ENCODE data around the gene MAPRE2. TPM values are rescaled to one million over a fixed set of nuclear protein-coding genes. Genes with fewer than 3 reads are reported as not detected.
"Not testable (repeated sequence)": the region's sequence is repeated elsewhere in the genome, so short reads cannot be mapped to it uniquely, and the experiment has no call there.

The MAPRE2 gene
- polyA plus RNA-seq, 1 donor, result 29.0 TPM

- Histone ChIP-seq H3K36me3 (ENCODE audit: control insufficient read depth, insufficient read depth, low read length) (peaks cover 17% of the 10 kb centered on the region), H3K9me3 (ENCODE audit: control insufficient read depth, low read depth, low read length) (no peaks in the 10 kb centered on the region), H3K27me3 (ENCODE audit: control insufficient read depth, insufficient read depth, low read length) (no peaks in the 10 kb centered on the region), H3K4me1 (ENCODE audit: control insufficient read depth, insufficient read depth, low read length) (no peaks in the 10 kb centered on the region), H3K27ac (ENCODE audit: low read length) (no peak overlapping the region), H3K4me3 (ENCODE audit: low read length) (no peak overlapping the region)
- DNase-seq, result no peak
- WGBS (ENCODE audit: insufficient coverage, low lambda C conversion rate), result no CpG with 5 or more reads among the region's 1 CpG
These were observed 101.0 kb downstream of the MAPRE2 start for GRCh38 chr18:35142275-35142615.

GRCh38 chr18:35143622-35144596 lies 102.7 kb downstream of the MAPRE2 start:
- Histone ChIP-seq H3K4me3 (ENCODE audit: low read length) (no peak overlapping the region), H3K36me3 (ENCODE audit: control insufficient read depth, insufficient read depth, low read length) (peaks cover 17% of the 10 kb centered on the region), H3K27ac (ENCODE audit: low read length) (no peak overlapping the region), H3K4me1 (ENCODE audit: control insufficient read depth, insufficient read depth, low read length) (no peaks in the 10 kb centered on the region), H3K27me3 (ENCODE audit: control insufficient read depth, insufficient read depth, low read length) (no peaks in the 10 kb centered on the region), H3K9me3 (ENCODE audit: control insufficient read depth, low read depth, low read length) (no peaks in the 10 kb centered on the region)
- peak; percentile 32 to 52 for DNase-seq
- 100% methylated on average over 1 of the region's 8 CpGs for WGBS (ENCODE audit: insufficient coverage, low lambda C conversion rate)

- whole genome bisulfite sequencing (ENCODE audit: insufficient coverage, low lambda C conversion rate), result no CpG with 5 or more reads among the region's 4 CpGs
These were observed 103.5 kb downstream of the MAPRE2 start for GRCh38 chr18:35144698-35145097.

DNA sequence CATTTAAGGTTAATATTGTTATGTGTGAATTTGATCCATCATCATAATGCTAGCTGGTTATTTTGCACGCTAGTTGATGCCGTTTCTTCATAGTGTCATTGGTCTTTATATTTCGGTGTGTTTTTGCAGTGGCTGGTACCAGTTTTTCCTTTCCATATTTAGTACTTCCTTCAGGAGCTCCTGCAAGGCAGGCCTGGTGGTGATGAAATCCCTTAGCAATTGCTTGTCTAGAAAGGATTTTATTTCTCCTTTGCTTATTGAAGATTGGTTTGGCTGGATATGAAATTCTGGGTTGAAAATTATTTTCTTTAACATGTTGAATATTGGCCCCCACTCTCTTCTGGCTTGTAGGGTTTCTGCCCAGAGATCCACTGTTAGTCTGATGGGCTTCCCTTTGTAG lies 109.0 kb downstream of the MAPRE2 start:
- H3K4me3 ChIP-seq (ENCODE audit: low read length); H3K27ac ChIP-seq (ENCODE audit: low read length); H3K4me1 ChIP-seq (ENCODE audit: control insufficient read depth, insufficient read depth, low read length); DNase-seq; H3K9me3 ChIP-seq (ENCODE audit: control insufficient read depth, low read depth, low read length); H3K27me3 ChIP-seq (ENCODE audit: control insufficient read depth, insufficient read depth, low read length); H3K36me3 ChIP-seq (ENCODE audit: control insufficient read depth, insufficient read depth, low read length): not testable (repeated sequence)
- 100% methylated on average over 1 of the region's 3 CpGs for WGBS (ENCODE audit: insufficient coverage, low lambda C conversion rate)

More at GRCh38 chr18:35144698-35145097, 103.5 kb downstream of the MAPRE2 start:
- H3K36me3 ChIP-seq (ENCODE audit: control insufficient read depth, insufficient read depth, low read length), result peaks cover 14% of the 10 kb centered on the region
- no peaks in the 10 kb centered on the region for H3K9me3 ChIP-seq (ENCODE audit: control insufficient read depth, low read depth, low read length)
- no peaks in the 10 kb centered on the region for H3K4me1 ChIP-seq (ENCODE audit: control insufficient read depth, insufficient read depth, low read length)
- no peaks in the 10 kb centered on the region for H3K27me3 ChIP-seq (ENCODE audit: control insufficient read depth, insufficient read depth, low read length)
- no peak for DNase-seq
- H3K27ac ChIP-seq (ENCODE audit: low read length), result no peak overlapping the region
- no peak overlapping the region for H3K4me3 ChIP-seq (ENCODE audit: low read length)

DNA sequence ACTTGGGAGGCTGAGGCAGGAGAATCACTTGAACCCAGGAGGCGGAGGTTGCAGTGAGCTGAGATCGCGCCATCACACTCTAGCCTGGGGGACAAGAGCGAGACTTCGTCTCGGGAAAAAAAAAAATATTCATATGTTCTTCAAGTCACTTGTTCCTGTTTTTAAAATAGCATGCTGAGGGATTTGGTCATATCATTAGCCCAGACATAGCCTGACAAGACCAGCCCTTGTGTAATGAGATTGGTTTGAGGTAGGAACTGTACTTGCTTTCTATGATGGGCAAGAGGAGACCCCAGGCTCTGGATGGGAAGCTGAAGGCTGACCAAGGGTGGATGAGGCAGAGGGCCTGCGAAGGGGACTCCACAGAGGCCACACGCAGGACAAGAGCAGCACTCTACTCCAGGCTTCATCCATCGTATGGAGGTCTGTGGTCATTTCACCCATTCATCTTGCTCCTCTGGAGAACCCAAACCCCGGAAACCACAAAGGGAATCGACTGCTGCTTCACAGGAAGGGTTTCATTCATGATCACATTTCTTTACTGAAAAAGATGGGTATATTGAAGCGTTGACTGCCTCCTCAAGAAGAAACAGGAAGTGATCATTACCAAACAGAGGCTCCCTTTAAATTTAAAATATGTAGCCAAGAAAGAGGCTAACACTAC lies 112.5 kb downstream of the MAPRE2 start:
- H3K9me3 ChIP-seq (ENCODE audit: control insufficient read depth, low read depth, low read length), result no peaks in the 10 kb centered on the region
- H3K27me3 ChIP-seq (ENCODE audit: control insufficient read depth, insufficient read depth, low read length), result no peaks in the 10 kb centered on the region
- WGBS (ENCODE audit: insufficient coverage, low lambda C conversion rate), result 100% methylated on average over 1 of the region's 12 CpGs
- no peak for DNase-seq
- H3K4me3 ChIP-seq (ENCODE audit: low read length), result no peak overlapping the region
- H3K36me3 ChIP-seq (ENCODE audit: control insufficient read depth, insufficient read depth, low read length), result no peaks in the 10 kb centered on the region
- no peak overlapping the region for H3K27ac ChIP-seq (ENCODE audit: low read length)
- H3K4me1 ChIP-seq (ENCODE audit: control insufficient read depth, insufficient read depth, low read length), result no peaks in the 10 kb centered on the region

DNA sequence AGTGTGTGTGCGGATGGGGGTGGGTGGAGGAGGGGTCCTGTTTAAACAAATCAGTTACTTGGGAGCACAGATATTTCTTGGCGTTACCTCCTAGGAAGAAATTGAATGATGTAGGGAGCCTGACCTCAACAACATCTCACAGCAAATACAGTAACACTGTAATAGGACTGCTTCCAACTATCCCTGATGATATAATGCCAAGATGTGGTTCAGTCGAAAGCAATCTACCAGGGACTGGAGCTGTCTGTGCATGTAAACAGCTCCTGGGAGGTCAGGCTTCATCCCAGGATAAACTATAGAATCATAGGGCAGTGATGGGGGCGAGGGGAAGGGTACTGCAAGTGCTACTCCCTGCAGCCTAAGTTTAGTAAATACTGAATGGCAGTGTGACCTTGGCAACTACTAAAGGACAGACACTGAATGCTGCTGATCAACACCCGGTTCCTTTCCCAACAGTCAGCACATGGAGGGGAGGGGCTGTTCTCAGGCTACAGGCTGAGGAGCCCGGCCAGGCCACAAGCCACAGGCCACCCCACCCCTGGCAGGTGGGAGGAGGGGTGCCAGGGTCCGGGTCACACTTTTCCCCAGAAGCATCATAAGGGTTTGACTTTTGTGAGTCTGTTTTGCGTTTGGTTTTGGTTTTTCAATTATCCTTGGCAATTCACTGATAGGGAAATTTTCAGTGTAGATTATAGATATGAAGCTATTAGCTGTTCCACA lies 114.3 kb downstream of the MAPRE2 start:
- no peak overlapping the region for H3K27ac ChIP-seq (ENCODE audit: low read length)
- no peaks in the 10 kb centered on the region for H3K4me1 ChIP-seq (ENCODE audit: control insufficient read depth, insufficient read depth, low read length)
- H3K9me3 ChIP-seq (ENCODE audit: control insufficient read depth, low read depth, low read length), result no peaks in the 10 kb centered on the region
- DNase-seq, result no peak
- H3K27me3 ChIP-seq (ENCODE audit: control insufficient read depth, insufficient read depth, low read length), result no peaks in the 10 kb centered on the region
- no CpG with 5 or more reads among the region's 8 CpGs for WGBS (ENCODE audit: insufficient coverage, low lambda C conversion rate)
- no peak overlapping the region for H3K4me3 ChIP-seq (ENCODE audit: low read length)
- no peaks in the 10 kb centered on the region for H3K36me3 ChIP-seq (ENCODE audit: control insufficient read depth, insufficient read depth, low read length)

- no peaks in the 10 kb centered on the region for H3K27me3 ChIP-seq (ENCODE audit: control insufficient read depth, insufficient read depth, low read length)
- no peak for DNase-seq
- no peak overlapping the region for H3K27ac ChIP-seq (ENCODE audit: low read length)
- H3K36me3 ChIP-seq (ENCODE audit: control insufficient read depth, insufficient read depth, low read length), result no peaks in the 10 kb centered on the region
- 100% methylated on average over 1 of the region's 4 CpGs for WGBS (ENCODE audit: insufficient coverage, low lambda C conversion rate)
- H3K4me3 ChIP-seq (ENCODE audit: low read length), result no peak overlapping the region
- H3K4me1 ChIP-seq (ENCODE audit: control insufficient read depth, insufficient read depth, low read length), result no peaks in the 10 kb centered on the region
- H3K9me3 ChIP-seq (ENCODE audit: control insufficient read depth, low read depth, low read length), result no peaks in the 10 kb centered on the region
These were observed 116.0 kb downstream of the MAPRE2 start for GRCh38 chr18:35157181-35157580.

GRCh38 chr18:35158728-35159450 lies 117.7 kb downstream of the MAPRE2 start:
- WGBS (ENCODE audit: insufficient coverage, low lambda C conversion rate), result 100% methylated on average over 2 of the region's 5 CpGs
- DNase-seq, result peak in 1 of 2 donors; percentile 20
- Histone ChIP-seq H3K9me3 (ENCODE audit: control insufficient read depth, low read depth, low read length) (no peaks in the 10 kb centered on the region), H3K4me1 (ENCODE audit: control insufficient read depth, insufficient read depth, low read length) (no peaks in the 10 kb centered on the region), H3K4me3 (ENCODE audit: low read length) (no peak overlapping the region), H3K27ac (ENCODE audit: low read length) (no peak overlapping the region), H3K27me3 (ENCODE audit: control insufficient read depth, insufficient read depth, low read length) (no peaks in the 10 kb centered on the region), H3K36me3 (ENCODE audit: control insufficient read depth, insufficient read depth, low read length) (no peaks in the 10 kb centered on the region)

GRCh38 chr18:35159782-35160181 lies 118.6 kb downstream of the MAPRE2 start:
- Histone ChIP-seq H3K27me3 (ENCODE audit: control insufficient read depth, insufficient read depth, low read length) (no peaks in the 10 kb centered on the region), H3K4me1 (ENCODE audit: control insufficient read depth, insufficient read depth, low read length) (no peaks in the 10 kb centered on the region), H3K27ac (ENCODE audit: low read length) (no peak overlapping the region), H3K9me3 (ENCODE audit: control insufficient read depth, low read depth, low read length) (no peaks in the 10 kb centered on the region), H3K36me3 (ENCODE audit: control insufficient read depth, insufficient read depth, low read length) (no peaks in the 10 kb centered on the region), H3K4me3 (ENCODE audit: low read length) (no peak overlapping the region)
- WGBS (ENCODE audit: insufficient coverage, low lambda C conversion rate), result no CpG with 5 or more reads among the region's 3 CpGs
- DNase-seq, result no peak

- no peak overlapping the region for H3K4me3 ChIP-seq (ENCODE audit: low read length)
- no peaks in the 10 kb centered on the region for H3K36me3 ChIP-seq (ENCODE audit: control insufficient read depth, insufficient read depth, low read length)
- no peaks in the 10 kb centered on the region for H3K27me3 ChIP-seq (ENCODE audit: control insufficient read depth, insufficient read depth, low read length)
- WGBS (ENCODE audit: insufficient coverage, low lambda C conversion rate), result 100% methylated on average over 2 of the region's 2 CpGs
- no peak for DNase-seq
- H3K9me3 ChIP-seq (ENCODE audit: control insufficient read depth, low read depth, low read length), result no peaks in the 10 kb centered on the region
- H3K27ac ChIP-seq (ENCODE audit: low read length), result no peak overlapping the region
- H3K4me1 ChIP-seq (ENCODE audit: control insufficient read depth, insufficient read depth, low read length), result no peaks in the 10 kb centered on the region
These were observed 120.3 kb downstream of the MAPRE2 start for GRCh38 chr18:35161485-35161884.

Measured in large intestine (tissue), 3 donors.